T-cell (primary cell): Measurements from ENCODE around the gene ZFAND3. TPM values are rescaled to one million over a fixed set of nuclear protein-coding genes. Genes with fewer than 3 reads are reported as not detected.

ENCODE experiments used
- ATAC-seq, 4 experiments: fragments of 200-7000 bp in 3 of 4; fragments of 150-1000 bp in 1 of 4; cut with Tn5 transposase; replicated peaks in 1 of 4; 1 replicate in 3 of 4; 2 replicates in 1 of 4; pipeline ENCODE4 v1.10.0; 2021; ENCODE audit warnings: moderate library complexity in 3 of 4, mild to moderate bottlenecking in 2 of 4, moderate number of reproducible peaks in 1 of 4
- CTCF ChIA-PET, 2 donors: fragments of 300-600 bp; sonication (Branson Sonifier 250); formaldehyde crosslinking; loops; one replicate each; lab custom pipeline; 2022; ENCODE audit warnings: antibody characterized with exemption in 2 of 2; lab: Charles Lee
- POLR2A ChIA-PET, 2 donors: fragments of 300-600 bp; sonication (Branson Sonifier 250); formaldehyde crosslinking; loops; one replicate each; lab custom pipeline; 2022; ENCODE audit warnings: antibody characterized with exemption in 2 of 2; lab: Charles Lee
- DNase-seq, 35 experiments: peaks; one replicate each; pipeline versions ENCODE4 v3.0.0 to v3.0.0-alpha.2; 2013 to 2023
- H3K27ac ChIP-seq: one replicate; pipeline ENCODE4 v1.5.1; 2013; ENCODE audit warnings: low read length
- H3K27me3 ChIP-seq, 2 experiments: replicated peaks in 1 of 2; 1 replicate in 1 of 2; 2 replicates in 1 of 2; pipeline versions ENCODE4 v1.6.1 to v1.7.0; 2013; ENCODE audit warnings: low read length in 1 of 2, mixed read lengths in 1 of 2; ENCODE audit not compliant: control insufficient read depth in 2 of 2, insufficient read depth in 2 of 2; ENCODE audit errors: extremely low read depth in 1 of 2
- H3K36me3 ChIP-seq, 2 donors: 1 replicate in 1 of 2; 2 replicates in 1 of 2; pipeline versions ENCODE4 v1.6.1 to v1.7.0; 2013; ENCODE audit warnings: low read length in 1 of 2; ENCODE audit not compliant: control insufficient read depth in 2 of 2, insufficient read depth in 1 of 2; ENCODE audit errors: extremely low read depth in 1 of 2
- H3K4me1 ChIP-seq, 2 experiments: 1 replicate in 1 of 2; 2 replicates in 1 of 2; pipeline versions ENCODE4 v1.6.1 to v1.7.0; 2013; ENCODE audit warnings: low read length in 2 of 2, mixed read lengths in 1 of 2; ENCODE audit not compliant: insufficient read depth in 2 of 2, control insufficient read depth in 1 of 2; ENCODE audit errors: extremely low read depth in 1 of 2
- H3K4me3 ChIP-seq, 2 donors: 1 replicate in 1 of 2; 2 replicates in 1 of 2; pipeline versions ENCODE4 v1.5.1 to v1.7.0; 2013; ENCODE audit warnings: mild to moderate bottlenecking in 2 of 2, low read length in 1 of 2, moderate library complexity in 1 of 2; ENCODE audit not compliant: control insufficient read depth in 1 of 2; ENCODE audit errors: extremely low read depth in 1 of 2
- H3K9me3 ChIP-seq: 2 replicates; pipeline ENCODE4 v1.7.0; 2013
- H3K27ac Mint-ChIP-seq, 2 donors: one replicate each; pipeline ENCODE4 v1.8.0; 2020 to 2021; ENCODE audit warnings: mild to moderate bottlenecking in 2 of 2, mixed read lengths in 2 of 2
- H3K27me3 Mint-ChIP-seq, 2 donors: one replicate each; pipeline ENCODE4 v1.8.0; 2021 to 2022; ENCODE audit warnings: mixed read lengths in 2 of 2
- H3K36me3 Mint-ChIP-seq: one replicate; pipeline ENCODE4 v1.8.0; 2021; ENCODE audit warnings: mixed read lengths
- H3K4me1 Mint-ChIP-seq, 3 donors: one replicate each; pipeline ENCODE4 v1.8.0; 2020 to 2022; ENCODE audit warnings: mixed read lengths in 3 of 3, mild to moderate bottlenecking in 1 of 3
- H3K4me3 Mint-ChIP-seq, 3 donors: one replicate each; pipeline ENCODE4 v1.8.0; 2020 to 2022; ENCODE audit warnings: mild to moderate bottlenecking in 3 of 3, mixed read lengths in 3 of 3, moderate library complexity in 3 of 3
- H3K9me3 Mint-ChIP-seq, 3 donors: one replicate each; pipeline ENCODE4 v1.8.0; 2020 to 2022; ENCODE audit warnings: mixed read lengths in 3 of 3
- WGBS: methylation state at CpG from one replicate; pipeline ENCODE4 v1.1.5; 2013; ENCODE audit warnings: missing lambda C conversion rate; ENCODE audit not compliant: insufficient coverage; 5-methylcytosine and 5-hydroxymethylcytosine counted together
- total RNA-seq, 35 experiments: library from RNA in 6 of 35; stranded (reverse) in 6 of 35; fragments of 120-200 nt in 1 of 35; gene quantifications; one replicate each; pipeline versions ENCODE4 v1.2.1 to v1.2.4 and lab custom pipeline; 2013 to 2026

ZFAND3 gene
- total RNA-seq, 5 donors from 2014 or later (not counting 1 experiment from before 2014, with no cell fraction given), result 35.6 to 59.3 (median 36.4) TPM

DNA sequence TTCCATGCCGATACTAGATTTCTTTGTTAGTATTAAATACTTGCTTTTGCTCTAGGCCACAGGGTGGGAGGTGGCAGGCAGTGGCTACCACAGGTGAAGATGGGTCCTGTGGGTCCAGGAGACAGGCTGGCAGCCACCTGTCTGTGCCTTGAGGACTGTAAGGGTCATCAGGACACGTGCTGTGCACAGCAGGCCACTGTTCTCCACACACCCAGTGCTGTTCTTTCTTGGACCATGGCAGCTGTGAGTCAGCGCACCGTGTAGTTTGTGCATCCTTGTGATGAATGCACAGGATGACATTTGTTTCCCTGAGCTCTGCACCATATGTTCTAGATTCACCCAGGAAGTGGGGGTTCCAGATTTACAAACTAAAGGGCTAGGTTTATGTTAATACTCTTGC, 317.0 kb downstream of the ZFAND3 start:
- H3K36me3 ChIP-seq, result peaks cover 0 to 2% of the 10 kb centered on the region in 2 donors
- Mint-ChIP-seq H3K27me3 (no peaks in the 10 kb centered on the region), H3K4me3 (no peak overlapping the region), H3K4me1 (peaks cover 16 to 51% (median 27%) of the 10 kb centered on the region in 3 donors), H3K9me3 (no peaks in the 10 kb centered on the region), H3K27ac (no peak overlapping the region), H3K36me3 (peaks cover 40% of the 10 kb centered on the region)
- H3K27me3 ChIP-seq, result no peaks in the 10 kb centered on the region
- H3K4me3 ChIP-seq, result no peak overlapping the region
- H3K27ac ChIP-seq, result no peak overlapping the region
- DNase-seq (no peak), ATAC-seq (no peak)
- CTCF ChIA-PET, result no interaction called here
- no peaks in the 10 kb centered on the region for H3K4me1 ChIP-seq
- no peaks in the 10 kb centered on the region for H3K9me3 ChIP-seq
- POLR2A ChIA-PET, result interaction anchor here in 1 of 2 donors (0.6 kb wide), 1 partner anchor 432 kb away, joined by 6 read pairs; no protein-coding TSS in a partner anchor
- 100% methylated on average over 2 of the region's 4 CpGs for WGBS

DNA sequence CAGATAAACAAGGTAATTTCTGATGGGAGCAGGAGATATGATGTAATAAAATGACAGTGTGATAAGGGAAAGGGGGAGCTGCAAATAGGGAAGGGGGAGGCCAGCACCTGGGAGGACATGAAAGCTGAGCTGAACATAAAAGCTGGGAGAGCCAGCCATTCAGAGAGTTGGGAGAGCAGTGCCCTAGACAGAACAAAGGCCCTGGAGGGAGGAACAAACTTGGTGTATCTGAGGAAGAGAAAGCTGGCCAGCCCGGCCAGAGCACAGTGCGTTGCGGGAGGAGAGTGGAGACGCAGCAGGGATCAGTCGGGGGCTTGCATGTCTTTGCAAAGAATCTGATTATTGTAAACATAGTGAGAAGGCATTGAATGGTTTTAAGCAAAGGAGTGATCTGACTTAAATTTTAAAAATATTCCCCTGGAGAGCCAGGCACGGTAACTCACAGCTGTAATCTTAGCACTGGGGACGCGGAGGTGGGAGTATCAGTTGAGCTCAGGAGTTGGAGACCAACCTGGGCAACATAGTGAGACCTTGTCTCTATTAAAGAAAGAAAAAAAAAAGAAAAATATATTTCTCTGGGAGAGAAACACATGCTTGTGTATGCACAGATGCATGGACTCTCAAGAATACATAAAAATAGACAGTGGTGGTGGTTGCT, 318.2 kb downstream of the ZFAND3 start:
- POLR2A ChIA-PET, result no interaction called here
- Histone ChIP-seq H3K27me3 (no peaks in the 10 kb centered on the region), H3K36me3 (peaks cover 0 to 8% of the 10 kb centered on the region in 2 donors), H3K9me3 (no peaks in the 10 kb centered on the region), H3K27ac (no peak overlapping the region), H3K4me1 (no peaks in the 10 kb centered on the region), H3K4me3 (no peak overlapping the region)
- CTCF ChIA-PET, result no interaction called here
- Mint-ChIP-seq H3K4me3 (no peak overlapping the region), H3K27ac (no peak overlapping the region), H3K36me3 (peaks cover 37% of the 10 kb centered on the region), H3K9me3 (no peaks in the 10 kb centered on the region), H3K27me3 (no peaks in the 10 kb centered on the region), H3K4me1 (peaks cover 14 to 51% (median 27%) of the 10 kb centered on the region in 3 donors)
- no peak for DNase-seq
- WGBS, result 100% methylated on average over 3 of the region's 8 CpGs
- no peak for ATAC-seq

DNA sequence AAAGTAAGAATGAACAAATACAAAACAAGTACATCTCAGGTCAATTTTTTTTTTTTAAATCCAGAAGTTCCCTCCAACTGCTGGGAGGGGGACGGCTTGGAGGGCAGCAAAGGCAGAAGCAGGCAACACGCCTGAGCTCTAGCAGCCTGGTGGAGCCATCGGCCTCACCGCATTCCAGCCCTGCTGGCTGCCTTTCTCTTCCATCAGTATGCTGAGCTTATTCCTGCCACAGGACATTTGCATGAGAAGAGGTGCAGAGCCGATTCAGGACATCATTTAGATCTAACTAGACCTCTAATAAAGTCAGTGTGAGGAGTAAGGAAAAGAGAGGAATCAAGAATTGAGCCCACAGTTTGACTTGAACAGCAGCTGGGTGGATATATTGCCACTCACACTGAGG, 318.8 kb downstream of the ZFAND3 start:
- Mint-ChIP-seq H3K27me3 (no peaks in the 10 kb centered on the region), H3K27ac (no peak overlapping the region), H3K4me1 (peaks cover 17 to 51% (median 25%) of the 10 kb centered on the region in 3 donors), H3K4me3 (no peak overlapping the region), H3K36me3 (peaks cover 36% of the 10 kb centered on the region), H3K9me3 (no peaks in the 10 kb centered on the region)
- DNase-seq, result no peak
- ChIA-PET CTCF (no interaction called here), POLR2A (no interaction called here)
- Histone ChIP-seq H3K27ac (no peak overlapping the region), H3K4me1 (no peaks in the 10 kb centered on the region), H3K27me3 (no peaks in the 10 kb centered on the region), H3K36me3 (peaks cover 0 to 8% of the 10 kb centered on the region in 2 donors), H3K9me3 (no peaks in the 10 kb centered on the region), H3K4me3 (no peak overlapping the region)
- no peak for ATAC-seq
- no CpG with 5 or more reads among the region's 5 CpGs for WGBS

DNA sequence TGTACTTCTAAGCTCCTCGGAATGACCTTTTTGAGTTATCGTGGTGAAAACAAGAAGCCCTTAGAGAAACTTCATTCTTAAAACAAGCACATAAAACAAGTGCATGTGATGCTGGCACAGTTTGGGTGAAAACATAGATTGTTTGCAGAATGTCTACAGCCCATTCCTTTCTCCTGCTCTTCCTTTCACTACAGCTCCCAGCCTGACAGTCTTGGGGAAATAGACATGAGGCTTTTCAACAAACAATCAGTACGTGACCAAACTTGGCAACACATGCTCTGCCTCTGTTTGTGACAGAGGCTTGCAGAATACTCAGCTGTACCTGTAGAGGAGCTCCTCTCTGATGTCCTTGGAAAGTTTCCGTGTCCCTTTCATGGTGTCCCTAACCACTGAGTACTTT, 321.6 kb downstream of the ZFAND3 start:
- DNase-seq (no peak), ATAC-seq (no peak)
- Histone ChIP-seq H3K9me3 (no peaks in the 10 kb centered on the region), H3K4me1 (no peaks in the 10 kb centered on the region), H3K27ac (no peak overlapping the region), H3K4me3 (no peak overlapping the region), H3K27me3 (no peaks in the 10 kb centered on the region), H3K36me3 (peaks cover 3 to 8% of the 10 kb centered on the region in 2 donors)
- Mint-ChIP-seq H3K36me3 (peaks cover 27% of the 10 kb centered on the region), H3K27ac (peak overlapping the region in 1 of 2 donors; percentile 50), H3K4me1 (peaks cover 25 to 41% (median 29%) of the 10 kb centered on the region in 3 donors), H3K27me3 (no peaks in the 10 kb centered on the region), H3K9me3 (no peaks in the 10 kb centered on the region), H3K4me3 (no peak overlapping the region)
- POLR2A ChIA-PET, result interaction anchor here in 1 of 2 donors (0.6 kb wide), 1 partner anchor 43 kb away, joined by 6 read pairs; no protein-coding TSS in a partner anchor
- CTCF ChIA-PET, result interaction anchor here in 1 of 2 donors (0.6 kb wide), 1 partner anchor 39 kb away, joined by 3 read pairs; no protein-coding TSS in a partner anchor
- 100% methylated on average over 1 of the region's 4 CpGs for WGBS

GRCh38 chr6:38141716-38142115, 322.2 kb downstream of the ZFAND3 start:
- CTCF ChIA-PET, result no interaction called here
- peaks cover 29% of the 10 kb centered on the region for H3K36me3 Mint-ChIP-seq
- no peaks in the 10 kb centered on the region for H3K27me3 ChIP-seq

GRCh38 chr6:38142178-38142902, 322.8 kb downstream of the ZFAND3 start:
- peaks cover 33% of the 10 kb centered on the region for H3K36me3 Mint-ChIP-seq
- H3K27me3 Mint-ChIP-seq, result no peaks in the 10 kb centered on the region
- no peaks in the 10 kb centered on the region for H3K4me1 ChIP-seq
- no peaks in the 10 kb centered on the region for H3K27me3 ChIP-seq
- DNase-seq (no peak), ATAC-seq (no peak)
- POLR2A ChIA-PET, result no interaction called here
- H3K4me1 Mint-ChIP-seq, result peaks cover 22 to 31% (median 27%) of the 10 kb centered on the region in 3 donors
- H3K9me3 Mint-ChIP-seq, result no peaks in the 10 kb centered on the region
- H3K27ac Mint-ChIP-seq, result no peak overlapping the region
- H3K4me3 Mint-ChIP-seq, result no peak overlapping the region
- H3K36me3 ChIP-seq, result peaks cover 3 to 8% of the 10 kb centered on the region in 2 donors
- no CpG with 5 or more reads among the region's 7 CpGs for WGBS
- no peak overlapping the region for H3K27ac ChIP-seq
- CTCF ChIA-PET, result no interaction called here
- no peaks in the 10 kb centered on the region for H3K9me3 ChIP-seq
- no peak overlapping the region for H3K4me3 ChIP-seq

More at GRCh38 chr6:38141716-38142115, 322.2 kb downstream of the ZFAND3 start:
- no peak for DNase-seq
- Histone ChIP-seq H3K9me3 (no peaks in the 10 kb centered on the region), H3K4me3 (no peak overlapping the region), H3K36me3 (peaks cover 3 to 8% of the 10 kb centered on the region in 2 donors), H3K27ac (no peak overlapping the region), H3K4me1 (no peaks in the 10 kb centered on the region)
- no peak for ATAC-seq
- 96% methylated on average over 6 of the region's 6 CpGs for WGBS
- H3K4me1 Mint-ChIP-seq, result peaks cover 27 to 35% (median 27%) of the 10 kb centered on the region in 3 donors
- H3K4me3 Mint-ChIP-seq, result no peak overlapping the region
- no peaks in the 10 kb centered on the region for H3K9me3 Mint-ChIP-seq
- POLR2A ChIA-PET, result no interaction called here
- no peaks in the 10 kb centered on the region for H3K27me3 Mint-ChIP-seq
- H3K27ac Mint-ChIP-seq, result no peak overlapping the region
